T follicular helper cell (primary cell): Measurements from ENCODE around the gene ROBO1.

Experiments
- DNase-seq: peaks from one replicate; pipeline ENCODE4 v3.0.0-alpha.2; 2020; ENCODE audit warnings: low read depth

The ROBO1 gene

DNA sequence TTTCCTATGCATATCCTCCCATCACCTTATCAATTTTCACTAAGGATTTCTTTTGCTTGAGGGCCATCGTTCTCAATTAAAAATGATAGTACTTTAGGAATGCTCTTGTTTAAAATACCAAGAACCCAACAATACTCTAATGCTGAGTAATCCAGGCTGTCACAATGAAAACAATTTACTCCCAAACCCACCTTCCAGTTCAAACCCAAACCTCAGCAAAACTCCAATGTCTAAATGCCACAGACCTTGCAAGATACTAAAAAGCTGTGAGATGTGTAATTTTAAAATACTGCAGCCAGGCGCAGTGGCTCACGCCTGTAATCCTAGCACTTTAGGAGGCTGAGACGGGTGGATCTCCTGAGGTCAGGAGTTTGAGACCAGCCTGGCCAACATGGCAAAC, 889.8 kb downstream of the ROBO1 start:
- DNase-seq, result no peak

DNA sequence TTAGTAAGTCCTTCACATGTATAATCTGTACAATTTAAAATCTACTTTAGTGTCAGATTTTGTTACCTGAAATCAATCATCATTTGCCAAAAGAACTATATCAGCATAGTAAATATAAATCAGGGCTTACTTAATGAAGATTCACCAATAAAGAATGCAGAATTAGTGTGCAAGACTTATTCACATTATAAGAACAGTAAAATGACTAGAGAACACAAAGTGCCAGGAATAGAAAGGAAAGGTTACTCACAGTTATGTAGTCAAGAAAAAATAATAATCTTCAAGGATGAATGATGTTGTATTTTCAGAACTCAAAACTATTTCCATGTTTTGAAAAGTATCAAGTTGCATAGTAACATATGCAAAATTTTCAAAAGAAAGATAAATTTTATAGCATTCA, 891.9 kb downstream of the ROBO1 start:
- DNase-seq, result no peak

DNA sequence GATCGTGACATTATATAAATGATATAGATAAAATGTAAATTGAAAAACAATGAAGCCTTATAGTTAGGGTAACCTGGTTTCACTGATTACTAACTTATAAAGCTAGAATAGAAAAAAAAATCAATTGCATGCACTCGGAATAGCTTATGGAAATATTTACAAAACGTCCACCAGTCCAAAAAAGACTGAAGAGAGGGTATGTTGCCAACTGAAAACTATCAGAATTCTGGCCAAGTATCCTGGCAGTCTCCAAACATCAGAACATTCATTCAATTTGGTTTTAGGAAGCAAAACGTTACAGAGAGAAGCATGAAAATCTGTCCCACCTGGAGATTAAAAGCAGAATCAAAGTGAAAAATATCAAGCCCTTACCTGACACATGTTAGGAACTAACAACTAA, 892.4 kb downstream of the ROBO1 start:
- no peak for DNase-seq

- no peak for DNase-seq
Observed at GRCh38 chr3:78873641-78874040, 894.2 kb downstream of the ROBO1 start.

DNA sequence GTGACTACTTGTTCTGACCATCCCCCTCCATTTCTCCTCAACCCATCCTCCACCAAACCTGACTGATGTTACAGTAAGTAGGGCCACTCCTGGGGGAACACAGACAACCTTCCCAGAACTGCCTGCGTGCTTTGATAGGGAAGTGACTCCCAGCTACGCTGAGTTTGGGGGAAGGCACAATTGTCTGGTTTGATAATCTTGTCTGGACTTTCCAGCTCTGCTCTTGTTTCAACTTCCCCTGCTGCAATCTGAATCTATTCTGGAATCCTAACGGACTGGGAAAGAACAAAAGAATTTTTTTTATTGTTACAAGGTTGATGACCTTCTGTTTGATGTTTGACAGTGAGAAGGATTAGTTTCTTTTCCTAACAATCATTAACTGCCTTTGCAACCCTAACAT, 895.6 kb downstream of the ROBO1 start:
- no peak for DNase-seq

GRCh38 chr3:78871048-78871447, 896.8 kb downstream of the ROBO1 start:
- no peak for DNase-seq

DNA sequence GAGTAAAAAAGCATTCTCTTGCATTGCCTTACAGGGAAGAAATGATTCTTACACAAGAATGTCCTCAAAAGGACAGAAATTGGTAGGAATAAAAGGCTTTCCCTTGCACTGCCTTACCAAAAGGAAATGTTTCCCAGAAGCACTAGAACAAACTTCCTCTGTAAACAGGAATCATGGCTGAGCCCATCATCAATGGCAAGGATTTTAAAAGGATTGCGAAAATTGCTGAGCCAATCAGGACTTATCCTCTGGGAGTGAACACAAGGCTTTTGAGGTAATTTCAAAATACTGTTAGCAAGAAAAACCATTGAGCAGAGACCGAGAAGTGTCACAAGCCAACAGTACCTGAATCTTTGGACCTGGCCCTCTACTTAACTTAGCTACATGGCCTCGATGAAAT, 897.3 kb downstream of the ROBO1 start:
- DNase-seq, result no peak

DNA sequence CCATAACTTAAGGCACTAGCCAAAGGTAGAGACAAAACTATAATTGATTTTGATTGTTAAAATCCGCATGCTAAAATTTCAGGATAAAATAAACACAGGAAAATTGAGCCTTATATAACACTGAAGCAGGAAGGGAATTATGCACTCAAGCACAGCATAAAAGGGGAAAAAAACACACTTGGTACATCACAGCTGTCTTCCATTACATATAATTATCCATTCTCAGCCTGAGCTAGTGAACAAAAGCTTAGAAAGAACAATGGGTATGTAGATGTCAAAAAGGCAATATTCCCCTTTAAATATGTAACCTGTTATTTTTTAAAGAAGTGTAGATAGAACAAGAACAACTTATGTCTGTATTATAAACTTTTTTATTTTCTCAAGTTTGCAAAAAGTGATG, 899.2 kb downstream of the ROBO1 start:
- no peak for DNase-seq

GRCh38 chr3:78867409-78868372, 900.1 kb downstream of the ROBO1 start:
- no peak for DNase-seq

- DNase-seq, result no peak
Observed at GRCh38 chr3:78863306-78864203, 904.2 kb downstream of the ROBO1 start.

GRCh38 chr3:78861156-78861555, 906.6 kb downstream of the ROBO1 start:
- DNase-seq, result no peak

- no peak for DNase-seq
Observed at GRCh38 chr3:78860567-78860966, 907.2 kb downstream of the ROBO1 start.

GRCh38 chr3:78858910-78859309, 908.9 kb downstream of the ROBO1 start:
- no peak for DNase-seq

- no peak for DNase-seq
Observed at GRCh38 chr3:78858174-78858573, 909.6 kb downstream of the ROBO1 start.

DNA sequence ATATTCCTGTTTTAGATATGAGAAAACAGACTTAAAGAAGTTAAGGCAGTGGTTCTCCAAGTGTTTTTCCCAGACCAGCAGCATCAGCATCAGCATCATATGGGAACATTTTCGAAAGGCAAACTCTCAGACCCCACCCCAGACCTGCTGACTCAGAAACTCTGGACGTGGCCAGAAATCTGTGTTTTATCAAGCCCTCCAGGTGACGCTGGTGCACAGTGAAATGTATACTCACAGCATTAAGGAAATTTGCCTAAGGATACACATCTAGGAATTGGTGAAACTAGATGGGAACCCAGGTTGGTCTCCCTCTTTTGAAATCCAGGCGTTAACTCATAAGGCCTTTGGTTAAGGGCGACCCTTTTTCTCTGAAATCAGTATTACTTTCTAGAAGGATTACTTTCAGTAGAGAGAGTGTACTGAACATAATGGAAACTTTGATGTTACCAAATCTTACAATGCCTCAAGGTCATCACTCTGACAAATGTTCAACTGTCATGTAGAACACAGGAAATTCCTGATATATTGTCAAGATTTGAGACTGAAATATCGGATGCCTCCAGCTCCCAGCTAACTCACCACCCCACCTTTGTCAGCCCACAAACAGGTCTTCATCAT, 910.2 kb downstream of the ROBO1 start:
- no peak for DNase-seq

DNA sequence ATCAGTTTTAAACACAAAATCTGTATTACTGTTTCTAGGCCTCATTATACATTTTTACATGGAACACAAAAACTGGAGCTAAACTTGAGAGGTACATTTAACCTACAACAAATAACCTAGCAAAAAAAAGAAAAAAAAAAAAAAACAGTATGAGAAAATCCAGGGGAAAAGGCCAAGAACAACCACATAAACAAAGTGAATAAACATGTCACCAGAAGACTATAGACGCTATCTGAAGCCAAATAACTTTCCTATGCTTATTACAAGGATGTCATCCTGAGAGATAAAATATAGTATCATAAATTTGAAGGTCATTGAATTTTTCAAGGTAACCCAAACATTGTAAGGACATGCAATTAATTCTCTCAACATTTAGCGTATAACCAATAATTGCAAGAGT, 911.6 kb downstream of the ROBO1 start:
- no peak for DNase-seq

DNA sequence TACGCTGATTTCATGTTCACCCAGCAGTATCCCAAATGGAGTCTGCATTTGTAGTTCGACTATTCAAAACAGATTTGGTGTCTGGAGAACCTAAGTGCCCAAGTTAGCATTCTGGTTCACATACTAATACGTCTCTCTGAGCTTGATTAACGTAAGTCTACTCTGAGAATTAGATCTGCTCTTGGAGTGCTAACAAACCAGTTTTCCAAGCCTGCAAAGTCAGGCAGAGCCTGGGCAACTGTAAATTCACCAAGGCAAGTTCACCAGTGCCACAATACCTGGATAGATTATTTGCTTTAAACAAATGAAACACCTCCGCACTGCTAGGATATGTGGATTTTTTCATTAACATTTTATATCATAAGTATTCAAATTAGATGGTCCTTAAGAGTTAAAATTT, 912.6 kb downstream of the ROBO1 start:
- no peak for DNase-seq

- DNase-seq, result no peak
Observed at GRCh38 chr3:78848392-78849288, 919.2 kb downstream of the ROBO1 start.

- DNase-seq, result no peak
Observed at GRCh38 chr3:78847603-78848002, 920.2 kb downstream of the ROBO1 start.

DNA sequence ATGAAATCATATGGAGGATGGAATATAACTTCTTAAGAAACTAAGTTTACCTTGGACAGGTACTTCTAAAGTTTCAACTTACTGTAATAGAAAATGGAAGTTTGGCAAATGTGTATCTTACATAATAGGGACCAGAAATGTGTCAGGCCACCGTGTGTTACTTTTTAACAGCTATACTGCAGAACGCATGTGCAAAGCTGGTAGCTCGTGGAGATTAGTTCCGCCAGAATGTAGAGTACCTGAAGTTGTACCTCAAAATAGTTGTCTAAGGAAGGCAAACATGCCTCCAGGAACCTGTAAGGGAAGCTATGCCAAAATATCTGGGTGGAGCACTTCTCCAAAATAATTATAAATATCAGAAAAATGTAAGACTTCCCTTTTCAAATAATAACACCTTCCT, 920.6 kb downstream of the ROBO1 start:
- DNase-seq, result no peak

GRCh38 chr3:78846718-78847117, 921.1 kb downstream of the ROBO1 start:
- no peak for DNase-seq
